GM12875 (cell line): ENCODE measurements around the gene PBX1.
"Not testable (repeated sequence)": the region's sequence is repeated elsewhere in the genome, so short reads cannot be mapped to it uniquely, and the experiment has no call there.

ENCODE experiments used
- H3K4me3 ChIP-seq: one replicate; pipeline ENCODE4 v1.5.1; 2011; ENCODE audit warnings: low read depth, low read length, control low read depth
- CTCF ChIP-seq: IDR thresholded peaks from 2 replicates; pipeline ENCODE4 v1.5.1; 2011; ENCODE audit warnings: low read depth, mild to moderate bottlenecking, control low read depth, inconsistent platforms, low read length, moderate library complexity, borderline replicate concordance; ENCODE audit not compliant: insufficient read depth

PBX1 gene

GRCh38 chr1:164518692-164519332 is 40.2 kb upstream of the PBX1 start:
- no peak for TF ChIP-seq CTCF
- H3K4me3 ChIP-seq = no peak overlapping the region

- TF ChIP-seq CTCF = no peak
- H3K4me3 ChIP-seq = no peak overlapping the region
These were observed 39.6 kb upstream of the PBX1 start for GRCh38 chr1:164519426-164519825.

- no peak for TF ChIP-seq CTCF
- H3K4me3 ChIP-seq = no peak overlapping the region
These were observed 34.2 kb upstream of the PBX1 start for GRCh38 chr1:164524810-164525209.

- TF ChIP-seq CTCF = no peak
- H3K4me3 ChIP-seq = no peak overlapping the region
These were observed 23.9 kb upstream of the PBX1 start for GRCh38 chr1:164534863-164535610.

- H3K4me3 ChIP-seq = not testable (repeated sequence)
These were observed 6.5 kb upstream of the PBX1 start for GRCh38 chr1:164552463-164552988.

GRCh38 chr1:164557270-164557669 is 1.7 kb upstream of the PBX1 start:
- no peak for TF ChIP-seq CTCF
- no peak overlapping the region for H3K4me3 ChIP-seq

- no peak for TF ChIP-seq CTCF
- no peak overlapping the region for H3K4me3 ChIP-seq
These were observed 513 bp downstream of the PBX1 start for GRCh38 chr1:164559342-164560051.
